ENCODE measurements around the gene CST4. TPM values are rescaled to one million over a fixed set of nuclear protein-coding genes. Genes with fewer than 3 reads are reported as not detected.
A peak's percentile ranks its signal among the peaks of the same experiment; 100 is the strongest.
"Not testable (repeated sequence)": the region's sequence is repeated elsewhere in the genome, so short reads cannot be mapped to it uniquely, and the experiment has no call there.

Gene CST4
- total RNA-seq, 2 donors from 2014 or later: not detected

DNA sequence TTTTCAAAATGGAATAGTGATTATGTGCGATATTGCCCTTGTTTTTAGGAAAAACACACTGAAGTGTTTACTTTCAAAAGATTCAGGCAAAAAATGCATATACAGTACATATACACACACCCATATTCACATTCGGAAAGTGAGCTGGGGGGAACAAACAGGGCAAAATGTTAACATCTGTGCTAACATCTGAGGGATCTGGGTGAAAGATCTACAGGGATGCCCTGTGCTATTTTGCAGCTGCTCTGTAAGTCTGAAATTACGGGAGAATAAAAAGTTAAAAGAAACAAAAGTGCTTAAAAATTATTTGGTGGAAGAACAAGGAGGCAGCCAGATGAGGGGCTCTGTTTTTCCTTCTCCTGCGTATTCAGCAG is 51.9 kb downstream of the CST4 start:
- no peak for DNase-seq (ENCODE audit: low spot score)
- peaks cover 0 to 43% of the 10 kb centered on the region in 2 donors for H3K4me1 ChIP-seq

DNA sequence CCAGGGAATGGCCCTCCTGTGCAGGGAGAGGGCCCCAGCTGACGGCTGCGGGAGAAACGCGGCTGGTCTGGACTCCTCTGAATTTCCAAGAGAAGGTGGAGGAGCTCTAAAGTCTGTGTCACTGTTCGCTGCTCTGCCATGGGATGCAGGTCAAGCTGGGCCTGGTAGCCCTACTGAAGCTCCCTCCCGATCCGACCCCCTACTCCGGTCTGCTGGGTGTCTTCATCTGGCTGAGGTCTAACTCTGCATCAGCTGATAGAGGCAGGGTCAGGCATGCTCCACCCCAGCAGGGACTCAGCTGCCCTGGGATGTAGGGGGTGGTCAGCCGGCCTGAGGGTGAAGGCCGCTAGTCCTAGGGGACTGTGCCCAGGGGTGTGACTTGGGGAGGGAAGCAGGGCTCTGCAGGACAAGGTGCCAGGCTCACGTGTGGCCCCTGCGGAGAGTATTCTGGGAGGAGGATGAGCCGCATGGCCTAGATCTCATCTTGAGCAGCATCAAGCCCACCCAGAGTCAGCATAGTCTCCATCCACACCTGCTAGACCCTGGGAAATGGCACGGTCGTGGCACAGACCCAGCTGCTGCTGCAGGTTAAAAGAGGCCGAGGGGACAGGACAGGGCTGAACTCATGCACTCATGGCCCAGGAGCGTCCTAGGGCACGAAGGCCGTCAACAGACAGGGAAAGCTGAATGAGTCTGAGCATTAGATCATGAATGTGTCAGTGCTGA is 52.5 kb downstream of the CST4 start:
- Histone ChIP-seq H3K4me3 (peak overlapping the region; percentile 83 to 97), H3K4me1 (peaks cover 0 to 39% of the 10 kb centered on the region in 2 donors), H3K9me3 (no peaks in the 10 kb centered on the region), H3K36me3 (peaks cover 21% of the 10 kb centered on the region), H3K27ac (peak overlapping the region; percentile 98), H3K27me3 (no peaks in the 10 kb centered on the region)
- TF ChIP-seq, protein P1, sequence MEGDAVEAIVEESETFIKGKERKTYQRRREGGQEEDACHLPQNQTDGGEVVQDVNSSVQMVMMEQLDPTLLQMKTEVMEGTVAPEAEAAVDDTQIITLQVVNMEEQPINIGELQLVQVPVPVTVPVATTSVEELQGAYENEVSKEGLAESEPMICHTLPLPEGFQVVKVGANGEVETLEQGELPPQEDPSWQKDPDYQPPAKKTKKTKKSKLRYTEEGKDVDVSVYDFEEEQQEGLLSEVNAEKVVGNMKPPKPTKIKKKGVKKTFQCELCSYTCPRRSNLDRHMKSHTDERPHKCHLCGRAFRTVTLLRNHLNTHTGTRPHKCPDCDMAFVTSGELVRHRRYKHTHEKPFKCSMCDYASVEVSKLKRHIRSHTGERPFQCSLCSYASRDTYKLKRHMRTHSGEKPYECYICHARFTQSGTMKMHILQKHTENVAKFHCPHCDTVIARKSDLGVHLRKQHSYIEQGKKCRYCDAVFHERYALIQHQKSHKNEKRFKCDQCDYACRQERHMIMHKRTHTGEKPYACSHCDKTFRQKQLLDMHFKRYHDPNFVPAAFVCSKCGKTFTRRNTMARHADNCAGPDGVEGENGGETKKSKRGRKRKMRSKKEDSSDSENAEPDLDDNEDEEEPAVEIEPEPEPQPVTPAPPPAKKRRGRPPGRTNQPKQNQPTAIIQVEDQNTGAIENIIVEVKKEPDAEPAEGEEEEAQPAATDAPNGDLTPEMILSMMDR (IDR thresholded peaks at IDR 0.05): no peak
- no peak for DNase-seq (ENCODE audit: low spot score)

More for the DNA sequence above, 51.9 kb downstream of the CST4 start:
- H3K27me3 ChIP-seq: no peaks in the 10 kb centered on the region
- H3K4me3 ChIP-seq: peak overlapping the region; percentile 83 to 97
- H3K27ac ChIP-seq: peak overlapping the region; percentile 98
- H3K36me3 ChIP-seq: peaks cover 21% of the 10 kb centered on the region
- TF ChIP-seq, protein P1 (IDR thresholded peaks at IDR 0.05): no peak
- no peaks in the 10 kb centered on the region for H3K9me3 ChIP-seq

DNA sequence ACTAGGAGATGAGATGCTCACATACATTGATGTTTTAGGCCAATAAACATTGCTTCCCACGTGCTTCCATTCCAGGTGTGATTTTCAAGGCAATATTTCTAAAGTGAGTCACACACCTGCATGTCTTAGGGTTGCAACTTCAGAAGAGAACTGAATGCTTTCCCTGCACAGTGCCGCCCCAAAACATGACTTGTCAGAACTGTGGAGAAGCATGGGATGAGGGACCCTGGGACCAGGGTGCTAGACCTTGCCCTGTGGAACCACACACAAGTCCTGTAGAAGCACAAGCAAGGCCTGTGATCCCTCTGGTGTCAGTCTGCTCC is 53.1 kb downstream of the CST4 start:
- Histone ChIP-seq H3K4me3 (peak overlapping the region; percentile 83 to 97), H3K27ac (peak overlapping the region; percentile 98), H3K4me1 (peaks cover 0 to 39% of the 10 kb centered on the region in 2 donors), H3K36me3 (peaks cover 21% of the 10 kb centered on the region)
- DNase-seq (ENCODE audit: low spot score); H3K27me3 ChIP-seq; H3K9me3 ChIP-seq: not testable (repeated sequence)

Other genes with a start within 250 kb of the CST4 start
- gene CSTL1, start 249.4 kb downstream of the CST4 start, total RNA-seq: not detected
- not detected for gene CST11, start 236.2 kb downstream of the CST4 start, total RNA-seq
- gene CST8, start 197.9 kb downstream of the CST4 start, total RNA-seq: not detected
- gene CST9L, start 120.6 kb downstream of the CST4 start, total RNA-seq: not detected
- gene CST9, start 83.1 kb downstream of the CST4 start, total RNA-seq: not detected
- gene CST3, start 51.1 kb downstream of the CST4 start, total RNA-seq: 100 to 1,000 TPM; 884 to 914 TPM
- not detected for gene CST1, start 61.9 kb upstream of the CST4 start, total RNA-seq
- not detected for gene CST2, start 137.7 kb upstream of the CST4 start, total RNA-seq
- gene CST5, start 190.7 kb upstream of the CST4 start, total RNA-seq: not detected

All from right atrium auricular region (tissue), 2 donors.